Measurements from ENCODE around the gene CYTH4. TPM values are rescaled to one million over a fixed set of nuclear protein-coding genes. Genes with fewer than 3 reads are reported as not detected.

Gene CYTH4
- 12.2 TPM for total RNA-seq

GRCh38 chr22:37282385-37282677, at the start of gene CYTH4:
Gene CYTH4, plus strand, starts transcription at chr22:37282508. Its CDS starts 62 bp downstream, at chr22:37282570.

DNA sequence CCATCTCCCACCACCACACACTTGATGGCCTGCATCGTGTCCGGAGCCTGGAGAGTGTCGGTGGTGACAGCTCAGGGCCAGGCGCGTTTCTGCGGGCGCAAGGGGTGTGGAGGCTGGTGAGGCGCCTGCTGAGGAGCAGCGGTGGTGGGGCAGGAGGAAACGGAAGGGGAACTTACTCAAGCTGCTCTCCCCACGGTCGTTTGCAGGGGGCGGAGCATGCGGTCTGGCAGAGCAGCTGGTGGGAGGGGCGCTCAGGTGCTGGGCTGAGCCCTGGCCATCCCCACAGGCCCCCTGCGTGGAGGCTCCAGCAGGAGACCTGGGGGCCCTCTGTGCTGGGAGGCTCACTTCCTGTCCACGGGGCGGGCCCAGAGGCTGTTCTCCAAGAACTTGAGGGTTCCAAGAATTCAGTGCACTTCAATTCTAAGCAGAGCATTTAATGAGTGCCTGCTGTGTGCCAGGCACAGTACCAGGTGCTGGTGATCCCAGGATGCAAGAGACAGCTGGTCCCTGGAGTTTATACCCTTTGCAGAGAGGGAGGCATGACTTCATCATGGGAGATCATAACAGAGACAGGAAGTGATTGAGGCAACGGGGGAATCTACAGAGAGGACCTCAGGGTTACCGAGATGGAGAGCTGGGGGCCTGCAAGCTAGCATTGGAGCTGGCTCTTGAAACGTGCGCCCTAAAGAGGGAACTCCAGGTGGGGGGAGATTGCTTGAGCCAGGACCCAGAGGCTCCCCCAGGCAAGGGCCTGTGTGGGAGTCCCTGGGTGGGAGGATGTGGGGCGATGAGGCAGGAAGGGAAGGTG, 38.0 kb upstream of the CYTH4 start, which contains the start of gene RAC2:
TSS of gene RAC2 (minus strand) at position 156 of the 808 bp plus-strand sequence. CDS start at position 35, 121 bp downstream.

Other genes starting within 250 kb of the CYTH4 start
- gene KCTD17, start 230.8 kb upstream of the CYTH4 start, total RNA-seq = 23.3 TPM
- 0.18 TPM for gene TMPRSS6, start 172.8 kb upstream of the CYTH4 start, total RNA-seq
- gene IL2RB, start 132.6 kb upstream of the CYTH4 start, total RNA-seq = 0.82 TPM
- 17.7 TPM for gene C1QTNF6, start 94.3 kb upstream of the CYTH4 start, total RNA-seq
- 0.35 TPM for gene SSTR3, start 70.0 kb upstream of the CYTH4 start, total RNA-seq
- gene RAC2, start 38.2 kb upstream of the CYTH4 start, total RNA-seq = 12.7 TPM
- gene ELFN2, start 145.0 kb downstream of the CYTH4 start, total RNA-seq = 1.5 TPM
- 9.6 TPM for gene MFNG, start 203.9 kb downstream of the CYTH4 start, total RNA-seq
- gene CARD10, start 236.9 kb downstream of the CYTH4 start, total RNA-seq = 18.7 TPM